H1 (cell line): ENCODE results near the gene ZFP14. TPM values are rescaled to one million over a fixed set of nuclear protein-coding genes. Genes with fewer than 3 reads are reported as not detected.

Source experiments
- CREB1 ChIP-seq: IDR thresholded peaks from 2 replicates; pipeline ENCODE4 v1.6.1; 2012; ENCODE audit warnings: inconsistent platforms
- GABPA ChIP-seq: IDR thresholded peaks from 2 replicates; pipeline ENCODE4 v1.6.1; 2011; ENCODE audit warnings: mild to moderate bottlenecking, low read length, moderate library complexity, borderline replicate concordance; ENCODE audit not compliant: insufficient read depth
- JUN ChIP-seq: IDR thresholded peaks from 2 replicates; pipeline ENCODE4 v1.6.1; 2011; ENCODE audit warnings: low read depth, mild to moderate bottlenecking, improper control_type of control experiment, low read length
- TCF12 ChIP-seq: IDR thresholded peaks from 2 replicates; pipeline ENCODE4 v1.6.1; 2011; ENCODE audit warnings: low read depth, mild to moderate bottlenecking, low read length
- polyA plus RNA-seq, 7 experiments: library from polyadenylated mRNA; depleted of rRNA in 3 of 7; stranded (reverse) in 5 of 7; unstranded in 2 of 7; fragments of >200 nt in 5 of 7; fragments of 200-250 nt in 2 of 7; gene quantifications; 1 replicate in 5 of 7; 2 replicates in 1 of 7; 4 replicates in 1 of 7; pipeline versions ENCODE4 v1.2.1 to v1.2.3, GENCODE V29; 2011 to 2013; ENCODE audit warnings: missing spikeins in 2 of 7, mixed read lengths in 2 of 7
- total RNA-seq: library from RNA; stranded (reverse); fragmentation: NEBNext Ultra II Directional; extraction: Animal tissue kit (Norgen Biotek cat#: 25700); gene quantifications from 2 replicates; pipeline ENCODE4 v1.2.1, GENCODE V29; 2021

ZFP14 gene
- total and polyA plus RNA-seq, 2 of the 8 experiments (the other 6 are each of a cell fraction or from before 2014, with no cell fraction given), result 1.7 to 8.2 TPM

GRCh38 chr19:36331353-36332228 lies 47.4 kb downstream of the ZFP14 start (continued):
- TF ChIP-seq TCF12, result peak; percentile 73; the same call in 1 of the 2 replicates
- TF ChIP-seq JUN, result no peak
- TF ChIP-seq GABPA, result peak; percentile 92
- peak; percentile 55; the same call in 1 of the 2 replicates for TF ChIP-seq CREB1
